ENCODE measurements around the gene SH3GL3. TPM values are rescaled to one million over a fixed set of nuclear protein-coding genes. Genes with fewer than 3 reads are reported as not detected.

Gene SH3GL3
- total RNA-seq, 1 experiment from 2014 or later: not detected

GRCh38 chr15:83656943-83657528 is 209.9 kb downstream of the SH3GL3 start:
- H3K9me3 ChIP-seq: no peaks in the 10 kb centered on the region
- CTCF ChIA-PET: no interaction called here
- no peaks in the 10 kb centered on the region for H3K9me3 Mint-ChIP-seq (ENCODE audit: unreplicated experiment)
- H3K27me3 Mint-ChIP-seq (ENCODE audit: insufficient read depth, unreplicated experiment): peaks cover under 1% of the 10 kb centered on the region
- peaks cover 8% of the 10 kb centered on the region for H3K4me1 ChIP-seq
- H3K36me3 ChIP-seq (ENCODE audit: control insufficient read depth, insufficient read depth, low read length): no peaks in the 10 kb centered on the region
- H3K4me1 Mint-ChIP-seq (ENCODE audit: low read depth, unreplicated experiment): peaks cover 12% of the 10 kb centered on the region
- TF ChIP-seq, protein P1, sequence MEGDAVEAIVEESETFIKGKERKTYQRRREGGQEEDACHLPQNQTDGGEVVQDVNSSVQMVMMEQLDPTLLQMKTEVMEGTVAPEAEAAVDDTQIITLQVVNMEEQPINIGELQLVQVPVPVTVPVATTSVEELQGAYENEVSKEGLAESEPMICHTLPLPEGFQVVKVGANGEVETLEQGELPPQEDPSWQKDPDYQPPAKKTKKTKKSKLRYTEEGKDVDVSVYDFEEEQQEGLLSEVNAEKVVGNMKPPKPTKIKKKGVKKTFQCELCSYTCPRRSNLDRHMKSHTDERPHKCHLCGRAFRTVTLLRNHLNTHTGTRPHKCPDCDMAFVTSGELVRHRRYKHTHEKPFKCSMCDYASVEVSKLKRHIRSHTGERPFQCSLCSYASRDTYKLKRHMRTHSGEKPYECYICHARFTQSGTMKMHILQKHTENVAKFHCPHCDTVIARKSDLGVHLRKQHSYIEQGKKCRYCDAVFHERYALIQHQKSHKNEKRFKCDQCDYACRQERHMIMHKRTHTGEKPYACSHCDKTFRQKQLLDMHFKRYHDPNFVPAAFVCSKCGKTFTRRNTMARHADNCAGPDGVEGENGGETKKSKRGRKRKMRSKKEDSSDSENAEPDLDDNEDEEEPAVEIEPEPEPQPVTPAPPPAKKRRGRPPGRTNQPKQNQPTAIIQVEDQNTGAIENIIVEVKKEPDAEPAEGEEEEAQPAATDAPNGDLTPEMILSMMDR (IDR thresholded peaks at IDR 0.05; ENCODE audit: insufficient read depth in 1 of 2, low read depth in 1 of 2, low read length in 1 of 2, severe bottlenecking in 1 of 2, unreplicated experiment in 1 of 2): no peak
- no peaks in the 10 kb centered on the region for H3K36me3 Mint-ChIP-seq (ENCODE audit: insufficient read depth, unreplicated experiment)
- DNase-seq: peak in 1 of 2 experiments; percentile 8
- H3K4me3 Mint-ChIP-seq (ENCODE audit: unreplicated experiment): no peak overlapping the region
- no peak overlapping the region for H3K27ac Mint-ChIP-seq (ENCODE audit: unreplicated experiment)
- H3K4me3 ChIP-seq (ENCODE audit: low read depth, low read length): no peak overlapping the region
- POLR2A ChIA-PET: no interaction called here
- intact Hi-C loops (cut with micrococcal nuclease; ENCODE audit: unreplicated experiment): no loop called here
- H3K27me3 ChIP-seq (replicated peaks; ENCODE audit: control insufficient read depth, insufficient read depth, low read length): no peaks in the 10 kb centered on the region
- no TSS peak for BruUV-seq (replicated peaks)

- Mint-ChIP-seq H3K27ac (ENCODE audit: unreplicated experiment) (no peak overlapping the region), H3K4me1 (ENCODE audit: low read depth, unreplicated experiment) (peaks cover 12% of the 10 kb centered on the region), H3K4me3 (ENCODE audit: unreplicated experiment) (no peak overlapping the region), H3K27me3 (ENCODE audit: insufficient read depth, unreplicated experiment) (no peaks in the 10 kb centered on the region), H3K36me3 (ENCODE audit: insufficient read depth, unreplicated experiment) (no peaks in the 10 kb centered on the region), H3K9me3 (ENCODE audit: unreplicated experiment) (no peaks in the 10 kb centered on the region)
- Histone ChIP-seq H3K27me3 (replicated peaks; ENCODE audit: control insufficient read depth, insufficient read depth, low read length) (no peaks in the 10 kb centered on the region), H3K4me1 (peaks cover 8% of the 10 kb centered on the region), H3K4me3 (ENCODE audit: low read depth, low read length) (no peak overlapping the region), H3K36me3 (ENCODE audit: control insufficient read depth, insufficient read depth, low read length) (no peaks in the 10 kb centered on the region), H3K9me3 (no peaks in the 10 kb centered on the region)
- intact Hi-C loops (cut with micrococcal nuclease; ENCODE audit: unreplicated experiment): no loop called here
- DNase-seq: no peak
- BruUV-seq (replicated peaks): no TSS peak
- ChIA-PET POLR2A (no interaction called here), CTCF (no interaction called here)
- TF ChIP-seq, protein P1 (IDR thresholded peaks at IDR 0.05; ENCODE audit: insufficient read depth in 1 of 2, low read depth in 1 of 2, low read length in 1 of 2, severe bottlenecking in 1 of 2, unreplicated experiment in 1 of 2): peak in 1 of 2 experiments; percentile 20
Measured at GRCh38 chr15:83657549-83657948, 210.4 kb downstream of the SH3GL3 start.

- peaks cover 8% of the 10 kb centered on the region for H3K4me1 ChIP-seq
- ChIA-PET CTCF (no interaction called here), POLR2A (no interaction called here)
- no peaks in the 10 kb centered on the region for H3K36me3 ChIP-seq (ENCODE audit: control insufficient read depth, insufficient read depth, low read length)
- Mint-ChIP-seq H3K9me3 (ENCODE audit: unreplicated experiment) (no peaks in the 10 kb centered on the region), H3K4me3 (ENCODE audit: unreplicated experiment) (no peak overlapping the region), H3K4me1 (ENCODE audit: low read depth, unreplicated experiment) (peaks cover 12% of the 10 kb centered on the region), H3K27ac (ENCODE audit: unreplicated experiment) (no peak overlapping the region), H3K27me3 (ENCODE audit: insufficient read depth, unreplicated experiment) (peaks cover under 1% of the 10 kb centered on the region), H3K36me3 (ENCODE audit: insufficient read depth, unreplicated experiment) (no peaks in the 10 kb centered on the region)
- TF ChIP-seq, protein P1 (IDR thresholded peaks at IDR 0.05; ENCODE audit: insufficient read depth in 1 of 2, low read depth in 1 of 2, low read length in 1 of 2, severe bottlenecking in 1 of 2, unreplicated experiment in 1 of 2): no peak
- no peak overlapping the region for H3K4me3 ChIP-seq (ENCODE audit: low read depth, low read length)
- DNase-seq: no peak
- intact Hi-C loops (cut with micrococcal nuclease; ENCODE audit: unreplicated experiment): no loop called here
- no TSS peak for BruUV-seq (replicated peaks)
- H3K27me3 ChIP-seq (replicated peaks; ENCODE audit: control insufficient read depth, insufficient read depth, low read length): no peaks in the 10 kb centered on the region
- H3K9me3 ChIP-seq: no peaks in the 10 kb centered on the region
Measured at GRCh38 chr15:83658430-83659416, 211.6 kb downstream of the SH3GL3 start.

Data from Caco-2 (cell line).